GM21367 (cell line): ENCODE results near the gene RAB3IL1.
A peak's percentile ranks its signal among the peaks of the same experiment; 100 is the strongest.

Experiments
- ATAC-seq: cut with Tn5 transposase; IDR thresholded peaks from one replicate; pipeline ENCODE4 v1.9.1; 2021; ENCODE audit not compliant: unreplicated experiment

The RAB3IL1 gene

GRCh38 chr11:61905801-61906521 lies 11.4 kb downstream of the RAB3IL1 start:
- ATAC-seq, result no peak

- ATAC-seq, result no peak
Measured at GRCh38 chr11:61905067-61905696, 12.2 kb downstream of the RAB3IL1 start.

- no peak for ATAC-seq
Measured at GRCh38 chr11:61904539-61905048, 12.8 kb downstream of the RAB3IL1 start.

- ATAC-seq, result no peak
Measured at GRCh38 chr11:61903845-61904244, 13.5 kb downstream of the RAB3IL1 start.

- ATAC-seq, result no peak
Measured at GRCh38 chr11:61902313-61902712, 15.1 kb downstream of the RAB3IL1 start.

- no peak for ATAC-seq
Measured at GRCh38 chr11:61901397-61901796, 16.0 kb downstream of the RAB3IL1 start.

GRCh38 chr11:61900251-61900650 lies 17.1 kb downstream of the RAB3IL1 start:
- ATAC-seq, result no peak

GRCh38 chr11:61899146-61899841 lies 18.1 kb downstream of the RAB3IL1 start:
- no peak for ATAC-seq

- no peak for ATAC-seq
Measured at GRCh38 chr11:61898247-61898582, 19.2 kb downstream of the RAB3IL1 start.

- ATAC-seq, result no peak
Measured at GRCh38 chr11:61897387-61898246, 19.7 kb downstream of the RAB3IL1 start.

GRCh38 chr11:61896665-61897386 lies 20.5 kb downstream of the RAB3IL1 start:
- no peak for ATAC-seq

GRCh38 chr11:61895718-61896059 lies 21.7 kb downstream of the RAB3IL1 start:
- no peak for ATAC-seq

GRCh38 chr11:61895046-61895717 lies 22.2 kb downstream of the RAB3IL1 start:
- ATAC-seq, result no peak

- ATAC-seq, result no peak
Measured at GRCh38 chr11:61893981-61894380, 23.4 kb downstream of the RAB3IL1 start.

GRCh38 chr11:61892085-61892370 lies 25.3 kb downstream of the RAB3IL1 start:
- ATAC-seq, result no peak

GRCh38 chr11:61891331-61892084 lies 25.9 kb downstream of the RAB3IL1 start, which contains the start of gene FADS3:
FADS3 (minus strand) TSS chr11:61891545; CDS start chr11:61891381, 164 bp downstream.
- peak; percentile 49 for ATAC-seq

GRCh38 chr11:61890529-61891330 lies 26.6 kb downstream of the RAB3IL1 start:
- ATAC-seq, result no peak

- no peak for ATAC-seq
Measured at GRCh38 chr11:61889831-61890230, 27.5 kb downstream of the RAB3IL1 start.

GRCh38 chr11:61888590-61888989 lies 28.8 kb downstream of the RAB3IL1 start:
- ATAC-seq, result no peak
